Measurements from ENCODE around the gene RRAS. TPM values are rescaled to one million over a fixed set of nuclear protein-coding genes. Genes with fewer than 3 reads are reported as not detected.

Gene RRAS
- total RNA-seq, 1 donor from 2014 or later = 3.9 TPM

DNA sequence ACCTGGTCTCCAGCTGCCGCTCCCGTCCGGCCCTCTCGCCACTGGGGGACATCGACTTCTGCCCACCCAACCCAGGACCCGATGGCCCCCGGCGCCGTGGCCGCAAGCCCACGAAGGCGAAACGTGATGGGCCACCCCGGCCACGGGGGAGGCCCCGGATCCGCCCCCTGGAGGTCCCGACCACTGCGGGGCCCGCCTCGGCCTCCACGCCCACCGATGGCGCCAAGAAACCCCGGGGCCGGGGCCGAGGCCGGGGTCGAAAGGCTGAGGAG, 42.3 kb downstream of the RRAS start:
- Mint-ChIP-seq H3K9me3 (ENCODE audit: low read depth) (no peaks in the 10 kb centered on the region), H3K36me3 (ENCODE audit: insufficient read depth) (peaks cover 21% of the 10 kb centered on the region), H3K27ac (no peak overlapping the region), H3K4me3 (ENCODE audit: low read depth) (no peak overlapping the region), H3K27me3 (no peaks in the 10 kb centered on the region), H3K4me1 (ENCODE audit: low read depth) (peaks cover 12% of the 10 kb centered on the region)
- TF ChIP-seq, protein P1, sequence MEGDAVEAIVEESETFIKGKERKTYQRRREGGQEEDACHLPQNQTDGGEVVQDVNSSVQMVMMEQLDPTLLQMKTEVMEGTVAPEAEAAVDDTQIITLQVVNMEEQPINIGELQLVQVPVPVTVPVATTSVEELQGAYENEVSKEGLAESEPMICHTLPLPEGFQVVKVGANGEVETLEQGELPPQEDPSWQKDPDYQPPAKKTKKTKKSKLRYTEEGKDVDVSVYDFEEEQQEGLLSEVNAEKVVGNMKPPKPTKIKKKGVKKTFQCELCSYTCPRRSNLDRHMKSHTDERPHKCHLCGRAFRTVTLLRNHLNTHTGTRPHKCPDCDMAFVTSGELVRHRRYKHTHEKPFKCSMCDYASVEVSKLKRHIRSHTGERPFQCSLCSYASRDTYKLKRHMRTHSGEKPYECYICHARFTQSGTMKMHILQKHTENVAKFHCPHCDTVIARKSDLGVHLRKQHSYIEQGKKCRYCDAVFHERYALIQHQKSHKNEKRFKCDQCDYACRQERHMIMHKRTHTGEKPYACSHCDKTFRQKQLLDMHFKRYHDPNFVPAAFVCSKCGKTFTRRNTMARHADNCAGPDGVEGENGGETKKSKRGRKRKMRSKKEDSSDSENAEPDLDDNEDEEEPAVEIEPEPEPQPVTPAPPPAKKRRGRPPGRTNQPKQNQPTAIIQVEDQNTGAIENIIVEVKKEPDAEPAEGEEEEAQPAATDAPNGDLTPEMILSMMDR (IDR thresholded peaks at IDR 0.05; ENCODE audit: unreplicated experiment) = no peak
- DNase-seq (ENCODE audit: low spot score, unreplicated experiment) = no peak

DNA sequence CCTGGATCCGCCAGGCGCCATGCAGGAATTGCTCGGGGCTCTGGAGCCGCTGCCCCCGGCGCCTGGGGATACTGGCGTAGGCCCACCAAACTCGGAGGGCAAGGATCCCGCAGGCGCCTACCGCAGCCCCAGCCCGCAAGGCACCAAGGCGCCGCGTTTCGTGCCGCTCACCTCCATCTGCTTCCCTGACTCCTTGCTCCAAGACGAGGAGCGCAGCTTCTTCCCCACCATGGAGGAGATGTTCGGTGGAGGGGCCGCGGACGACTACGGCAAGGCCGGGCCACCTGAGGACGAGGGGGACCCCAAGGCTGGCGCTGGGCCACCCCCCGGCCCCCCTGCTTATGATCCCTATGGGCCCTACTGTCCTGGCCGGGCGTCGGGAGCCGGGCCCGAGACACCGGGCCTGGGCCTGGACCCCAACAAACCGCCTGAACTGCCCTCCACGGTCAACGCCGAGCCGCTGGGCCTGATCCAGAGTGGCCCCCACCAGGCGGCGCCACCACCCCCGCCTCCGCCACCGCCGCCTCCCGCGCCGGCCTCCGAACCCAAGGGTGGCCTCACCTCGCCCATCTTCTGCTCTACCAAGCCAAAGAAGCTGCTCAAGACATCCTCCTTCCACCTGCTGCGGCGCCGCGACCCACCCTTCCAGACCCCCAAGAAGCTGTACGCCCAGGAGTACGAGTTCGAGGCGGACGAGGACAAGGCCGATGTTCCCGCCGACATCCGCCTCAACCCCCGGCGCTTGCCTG, 42.8 kb downstream of the RRAS start:
- Mint-ChIP-seq H3K36me3 (ENCODE audit: insufficient read depth) (peaks cover 21% of the 10 kb centered on the region), H3K27me3 (no peaks in the 10 kb centered on the region), H3K9me3 (ENCODE audit: low read depth) (no peaks in the 10 kb centered on the region), H3K4me1 (ENCODE audit: low read depth) (peaks cover 15% of the 10 kb centered on the region), H3K4me3 (ENCODE audit: low read depth) (no peak overlapping the region), H3K27ac (no peak overlapping the region)
- TF ChIP-seq, protein P1 (IDR thresholded peaks at IDR 0.05; ENCODE audit: unreplicated experiment) = no peak
- DNase-seq (ENCODE audit: low spot score, unreplicated experiment) = no peak

DNA sequence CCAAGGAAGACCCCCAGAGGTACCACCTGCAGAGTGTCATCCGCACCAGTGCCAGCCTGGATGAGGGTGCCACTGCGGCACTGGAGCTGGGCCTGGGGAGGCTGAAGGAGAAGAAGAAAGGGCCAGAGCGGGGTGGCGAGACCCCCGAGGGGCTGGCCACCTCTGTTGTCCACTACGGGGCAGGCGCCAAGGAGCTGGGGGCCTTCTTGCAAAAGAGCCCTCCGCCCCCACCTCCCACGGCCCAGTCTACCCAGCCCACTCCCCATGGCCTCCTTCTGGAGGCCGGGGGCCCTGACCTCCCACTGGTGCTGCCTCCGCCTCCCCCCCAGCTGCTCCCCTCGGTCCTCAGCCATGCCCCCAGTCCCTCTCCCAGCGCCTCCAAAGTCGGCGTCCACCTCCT, 43.5 kb downstream of the RRAS start:
- no peaks in the 10 kb centered on the region for H3K9me3 Mint-ChIP-seq (ENCODE audit: low read depth)
- H3K27ac Mint-ChIP-seq = no peak overlapping the region
- peaks cover 15% of the 10 kb centered on the region for H3K4me1 Mint-ChIP-seq (ENCODE audit: low read depth)
- TF ChIP-seq, protein P1 (IDR thresholded peaks at IDR 0.05; ENCODE audit: unreplicated experiment) = no peak
- DNase-seq (ENCODE audit: low spot score, unreplicated experiment) = no peak
- H3K27me3 Mint-ChIP-seq = no peaks in the 10 kb centered on the region
- no peak overlapping the region for H3K4me3 Mint-ChIP-seq (ENCODE audit: low read depth)
- peaks cover 17% of the 10 kb centered on the region for H3K36me3 Mint-ChIP-seq (ENCODE audit: insufficient read depth)

DNA sequence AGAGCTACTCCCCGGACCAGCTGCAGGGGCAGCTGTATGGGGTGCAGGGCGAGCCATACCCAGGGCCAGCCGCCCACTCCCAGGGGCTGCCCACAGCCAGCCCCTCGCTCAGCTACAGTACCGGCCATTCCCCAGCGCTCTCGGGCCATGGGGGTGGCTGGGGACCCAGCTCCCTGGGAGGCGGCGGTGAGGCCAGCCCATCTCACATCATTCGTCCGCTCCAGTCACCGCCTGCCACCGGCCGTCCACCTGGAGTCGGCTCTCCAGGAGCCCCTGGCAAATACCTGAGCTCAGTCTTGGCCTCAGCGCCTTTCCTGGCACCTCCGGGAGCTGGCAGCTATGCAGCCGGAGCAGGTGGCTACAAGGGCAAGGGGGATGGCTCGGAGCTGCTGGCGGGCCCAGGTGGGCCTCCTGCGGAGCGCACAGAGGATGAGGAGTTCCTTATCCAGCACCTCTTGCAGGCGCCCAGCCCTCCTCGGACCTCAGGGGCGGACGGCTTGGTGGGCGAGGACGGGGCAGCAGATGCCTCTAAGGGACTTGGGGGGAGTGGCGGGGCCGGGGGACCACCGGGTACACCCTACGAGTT, 44.0 kb downstream of the RRAS start:
- no peaks in the 10 kb centered on the region for H3K27me3 Mint-ChIP-seq
- TF ChIP-seq, protein P1 (IDR thresholded peaks at IDR 0.05; ENCODE audit: unreplicated experiment) = no peak
- DNase-seq (ENCODE audit: low spot score, unreplicated experiment) = no peak
- no peak overlapping the region for H3K4me3 Mint-ChIP-seq (ENCODE audit: low read depth)
- H3K27ac Mint-ChIP-seq = no peak overlapping the region
- no peaks in the 10 kb centered on the region for H3K9me3 Mint-ChIP-seq (ENCODE audit: low read depth)
- H3K36me3 Mint-ChIP-seq (ENCODE audit: insufficient read depth) = peaks cover 15% of the 10 kb centered on the region
- H3K4me1 Mint-ChIP-seq (ENCODE audit: low read depth) = peaks cover 15% of the 10 kb centered on the region

DNA sequence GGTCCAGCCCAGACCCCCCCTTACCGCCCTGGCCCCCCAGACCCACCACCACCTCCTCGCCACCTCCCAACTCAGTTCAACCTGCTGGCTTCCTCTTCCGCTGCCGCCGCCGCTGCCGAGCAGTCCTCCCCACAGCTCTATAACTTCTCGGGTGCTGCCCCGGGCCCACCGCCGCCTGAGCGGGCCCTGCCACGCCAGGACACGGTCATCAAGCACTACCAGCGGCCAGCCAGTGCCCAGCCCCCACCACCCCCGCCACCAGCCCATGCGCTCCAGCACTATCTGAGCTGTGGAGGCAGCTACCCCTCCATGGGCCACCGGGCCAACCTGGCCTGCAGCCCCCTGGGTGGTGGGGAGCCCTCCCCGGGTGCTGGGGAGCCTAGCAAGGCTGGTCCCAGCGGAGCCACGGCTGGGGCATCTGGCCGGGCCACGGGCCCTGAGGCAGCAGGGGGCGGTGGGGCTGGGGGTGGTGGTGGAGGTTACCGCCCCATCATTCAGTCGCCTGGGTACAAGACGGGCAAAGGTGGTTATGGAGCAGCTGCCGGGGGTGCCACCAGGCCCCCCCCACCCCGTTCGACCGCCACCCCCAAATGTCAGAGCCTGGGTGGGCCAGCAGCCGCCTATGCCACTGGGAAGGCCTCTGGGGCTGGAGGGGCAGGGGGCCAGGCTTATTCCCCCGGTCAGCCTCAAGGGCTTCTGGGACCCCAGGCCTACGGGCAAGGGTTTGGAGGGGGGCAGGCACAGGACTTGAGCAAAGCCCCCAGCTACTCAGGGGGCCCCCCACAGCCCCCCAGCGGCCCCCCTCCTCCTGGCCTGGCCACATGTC, 44.7 kb downstream of the RRAS start:
- TF ChIP-seq, protein P1 (IDR thresholded peaks at IDR 0.05; ENCODE audit: unreplicated experiment) = no peak
- H3K4me1 Mint-ChIP-seq (ENCODE audit: low read depth) = peaks cover 15% of the 10 kb centered on the region
- no peak overlapping the region for H3K27ac Mint-ChIP-seq
- no peaks in the 10 kb centered on the region for H3K27me3 Mint-ChIP-seq
- H3K9me3 Mint-ChIP-seq (ENCODE audit: low read depth) = no peaks in the 10 kb centered on the region
- H3K4me3 Mint-ChIP-seq (ENCODE audit: low read depth) = no peak overlapping the region
- no peak for DNase-seq (ENCODE audit: low spot score, unreplicated experiment)
- H3K36me3 Mint-ChIP-seq (ENCODE audit: insufficient read depth) = peaks cover 14% of the 10 kb centered on the region
